NCI-H2029 treated with DMSO at 0.1 percent for 48 hours (cell line): ENCODE measurements around the gene ADAMTS3.

ENCODE experiments used
- DNase-seq: peaks from one replicate; lab custom pipeline; 2025; lab: John Stamatoyannopoulos, UW

ADAMTS3 gene

DNA sequence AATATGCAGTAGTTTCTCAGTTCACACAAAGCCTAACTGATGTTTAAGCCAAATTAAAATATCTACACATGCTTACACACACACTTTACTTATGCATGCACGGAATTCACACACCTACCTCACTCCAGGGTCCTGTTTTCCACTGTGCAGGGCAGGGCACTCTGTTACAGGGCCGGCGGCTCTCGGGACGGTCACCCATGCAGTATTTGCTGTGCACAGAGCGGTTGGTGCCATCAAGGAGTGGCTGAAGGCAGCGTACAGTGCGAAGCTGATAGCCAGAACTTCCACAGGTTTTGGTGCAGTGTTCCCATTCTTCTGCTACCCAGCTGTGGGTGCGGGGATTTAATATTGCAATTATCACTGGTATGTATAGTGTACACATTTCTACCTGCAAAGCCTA is 278.3 kb downstream of the ADAMTS3 start:
- no peak for DNase-seq

DNA sequence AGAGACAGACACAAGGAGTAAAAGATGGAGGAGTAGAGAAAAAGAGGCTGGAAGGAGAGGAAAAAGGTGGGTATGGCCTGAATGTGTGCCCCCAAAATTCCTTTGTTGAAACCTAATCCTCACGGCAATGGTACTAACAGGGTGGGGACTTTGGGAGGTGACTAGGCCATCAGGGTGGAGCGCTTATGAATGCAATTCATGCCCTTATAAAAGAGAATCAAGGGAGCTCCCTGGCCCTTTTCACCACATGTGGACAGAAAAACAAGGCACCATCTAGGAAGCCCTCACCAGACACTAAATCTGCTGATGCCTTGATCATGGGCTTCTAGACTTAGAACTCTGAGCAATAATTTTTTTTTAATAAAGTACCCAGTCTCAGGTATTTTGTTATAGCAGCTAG is 282.1 kb downstream of the ADAMTS3 start:
- DNase-seq = no peak

DNA sequence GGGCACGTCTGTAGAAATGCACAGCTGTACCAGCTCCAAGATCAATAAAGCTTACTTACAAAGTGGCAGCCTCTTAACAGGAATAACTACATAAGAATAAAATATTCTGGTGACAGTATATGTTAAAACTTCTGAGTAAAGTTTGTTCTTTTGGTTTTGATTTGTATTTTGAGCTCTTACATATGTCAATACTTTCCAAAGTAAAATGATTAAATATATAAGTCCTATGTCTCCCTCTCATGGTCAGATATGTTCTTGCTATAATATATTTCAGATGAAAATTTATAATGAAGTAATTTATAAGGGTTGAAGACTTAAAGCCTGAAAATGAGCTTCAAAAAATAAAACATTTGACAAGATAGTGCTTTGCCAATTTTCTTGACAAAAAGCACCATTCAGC is 282.8 kb downstream of the ADAMTS3 start:
- no peak for DNase-seq

DNA sequence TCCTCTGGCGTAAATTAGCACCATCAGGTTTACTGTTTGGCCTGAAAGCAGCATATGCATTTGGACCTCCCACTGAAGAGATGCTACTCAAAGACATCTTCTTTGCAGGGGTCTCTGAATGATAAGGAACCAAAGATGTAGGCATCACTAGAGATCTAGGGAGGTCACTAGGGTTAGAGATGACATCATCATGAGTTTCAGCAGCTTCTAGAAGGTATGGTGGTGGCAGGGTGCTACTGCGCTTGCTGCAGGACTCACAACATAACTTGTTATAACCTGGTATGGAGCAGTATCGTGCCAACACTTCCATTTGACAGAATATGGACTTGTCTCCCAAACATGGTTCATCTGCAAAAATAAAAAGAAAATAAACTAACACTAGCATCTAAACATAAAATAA is 285.7 kb downstream of the ADAMTS3 start:
- no peak for DNase-seq

DNA sequence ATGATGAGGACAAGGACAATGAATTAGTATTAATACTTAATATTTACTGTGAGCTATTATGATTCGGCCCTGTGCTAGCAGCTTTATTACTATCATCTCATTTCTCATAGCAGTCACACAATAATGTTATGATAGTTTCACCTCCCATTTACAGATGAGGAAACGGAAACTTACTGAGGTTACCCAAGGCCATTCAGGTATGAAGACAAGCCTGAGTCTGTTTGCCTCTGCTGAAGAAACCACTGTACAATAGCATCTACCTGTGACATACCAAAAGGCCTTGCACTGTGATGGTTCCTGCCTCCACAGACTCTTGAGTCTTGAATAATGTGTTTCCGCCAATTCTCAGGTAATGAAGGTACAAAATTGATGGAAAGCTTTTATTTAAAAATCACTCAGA is 288.8 kb downstream of the ADAMTS3 start:
- DNase-seq = no peak

DNA sequence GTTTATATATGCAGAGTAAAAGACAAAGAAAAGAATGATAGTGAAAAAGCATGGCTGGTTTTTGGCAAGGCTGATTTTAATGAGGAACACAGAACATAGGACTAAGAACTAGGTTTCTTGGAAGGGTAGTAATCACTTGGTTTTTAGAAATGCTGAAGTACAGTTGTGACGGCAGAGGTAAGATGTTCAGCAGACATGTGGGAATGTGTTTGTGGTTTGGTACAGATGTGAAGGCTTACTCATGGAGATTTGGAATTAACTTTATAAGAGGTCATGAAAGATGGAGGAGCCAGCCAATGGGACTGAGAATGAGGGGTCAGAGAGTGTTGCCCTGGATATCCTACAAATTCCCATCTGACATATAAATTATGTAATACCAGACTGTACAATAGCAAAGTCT is 293.6 kb downstream of the ADAMTS3 start:
- no peak for DNase-seq

DNA sequence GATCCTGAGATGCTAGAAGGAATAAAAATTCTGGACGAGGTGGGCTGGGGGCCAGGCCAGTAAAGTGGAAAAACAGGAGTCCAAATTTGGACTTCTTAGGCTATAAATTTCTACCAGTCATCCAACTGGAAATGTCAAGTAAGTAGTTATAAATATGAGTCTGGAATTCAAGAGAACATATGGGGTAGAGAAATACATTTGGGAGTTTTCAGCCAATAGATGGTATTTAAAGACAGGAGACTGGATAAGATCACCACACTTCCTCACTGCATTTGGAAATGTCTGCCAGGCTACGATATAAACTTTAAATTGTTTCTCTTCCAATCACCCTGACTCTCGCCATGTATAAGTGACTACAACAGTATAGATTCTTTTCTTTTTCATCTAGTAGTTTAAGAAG is 294.8 kb downstream of the ADAMTS3 start:
- DNase-seq = no peak

DNA sequence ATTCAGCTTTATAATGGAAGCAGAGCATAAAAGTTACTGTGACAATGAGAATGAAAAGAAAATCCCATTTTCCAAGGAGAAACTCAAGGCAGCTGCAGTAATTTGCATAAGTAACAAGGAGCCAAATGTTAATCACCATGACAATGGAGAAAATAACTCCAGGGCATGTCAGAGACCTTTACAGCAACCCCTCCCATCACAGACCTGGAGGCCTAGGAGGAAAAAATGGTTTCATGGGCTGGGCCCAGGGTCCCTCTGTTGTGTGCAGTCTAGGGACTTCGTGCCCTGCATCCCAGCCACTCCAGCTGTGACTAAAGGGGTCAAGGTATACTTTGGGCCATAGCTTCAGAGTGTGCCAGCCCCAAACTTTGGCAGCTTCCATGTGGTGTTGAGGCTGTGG is 313.8 kb downstream of the ADAMTS3 start:
- no peak for DNase-seq

DNA sequence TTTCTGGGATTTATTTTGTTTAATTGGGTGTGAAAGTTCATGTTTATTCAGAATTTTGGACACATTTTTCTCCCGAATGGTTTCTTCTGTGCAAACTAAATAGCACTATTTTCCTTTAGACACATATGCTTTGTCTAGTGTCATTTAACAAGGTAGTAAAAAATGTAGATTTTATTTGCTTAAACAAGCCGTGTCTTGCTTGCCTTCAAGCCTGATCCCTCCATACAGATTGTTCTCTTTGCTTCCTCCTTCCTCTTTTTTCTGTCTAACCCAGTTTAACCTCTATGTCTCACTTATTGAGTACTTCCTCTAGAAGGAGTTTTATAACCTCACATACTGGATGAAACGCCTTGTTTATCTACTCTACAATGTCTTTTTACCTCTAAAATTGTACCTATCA is 325.4 kb downstream of the ADAMTS3 start:
- DNase-seq = no peak

DNA sequence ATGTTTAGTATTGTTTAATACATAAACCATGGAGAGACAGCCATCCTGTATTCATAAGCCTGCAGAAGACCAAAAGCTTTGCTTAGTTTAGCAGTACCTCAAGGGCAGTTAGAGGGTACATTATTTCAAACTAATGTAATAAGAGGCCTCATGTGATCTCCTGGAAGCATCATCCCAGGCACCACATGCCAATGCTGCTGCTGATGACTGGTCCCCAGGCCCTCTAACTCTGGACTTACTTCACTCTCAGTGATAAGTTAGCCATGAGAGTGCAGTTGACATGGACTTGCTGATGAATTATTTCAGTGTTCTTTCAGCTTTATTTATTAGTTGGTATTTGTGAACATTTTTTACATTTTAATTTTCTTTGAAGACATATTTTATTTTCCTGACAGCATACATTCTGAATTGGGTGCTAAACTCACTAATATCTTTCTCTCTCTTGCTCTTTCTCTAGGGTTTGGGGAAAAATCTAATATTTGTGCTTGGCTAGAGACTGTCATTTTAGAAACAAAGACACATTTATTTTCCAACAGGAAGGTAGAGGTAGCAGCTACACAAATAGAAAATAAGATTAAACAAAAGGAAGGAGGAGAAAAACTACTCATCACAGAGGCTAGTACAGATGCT is 329.4 kb downstream of the ADAMTS3 start:
- no peak for DNase-seq
